Skeletal muscle tissue (tissue), 4 donors: ENCODE results near the gene MYO1E. TPM values are rescaled to one million over a fixed set of nuclear protein-coding genes. Genes with fewer than 3 reads are reported as not detected.

ENCODE experiments used
- H3K27ac ChIP-seq: one replicate; pipeline ENCODE4 v1.7.0; 2013; ENCODE audit warnings: mild to moderate bottlenecking, low read depth, low read length, inconsistent platforms
- H3K27me3 ChIP-seq, 3 donors: one replicate each; pipeline ENCODE4 v1.7.0; 2013; ENCODE audit warnings: low read length in 3 of 3; ENCODE audit not compliant: control insufficient read depth in 3 of 3, insufficient read depth in 3 of 3
- H3K36me3 ChIP-seq, 3 donors: one replicate each; pipeline ENCODE4 v1.7.0; 2013; ENCODE audit warnings: low read length in 3 of 3; ENCODE audit not compliant: control insufficient read depth in 3 of 3, insufficient read depth in 3 of 3
- H3K4me1 ChIP-seq, 3 donors: one replicate each; pipeline ENCODE4 v1.7.0; 2013; ENCODE audit warnings: low read length in 3 of 3, mild to moderate bottlenecking in 3 of 3; ENCODE audit not compliant: control insufficient read depth in 3 of 3, insufficient read depth in 3 of 3
- H3K4me3 ChIP-seq, 3 donors: one replicate each; pipeline ENCODE4 v1.7.0; 2013; ENCODE audit warnings: low read length in 3 of 3
- H3K9ac ChIP-seq, 3 donors: one replicate each; pipeline ENCODE4 v1.7.0; 2013; ENCODE audit warnings: low read length in 3 of 3, mild to moderate bottlenecking in 3 of 3, moderate library complexity in 2 of 3, low read depth in 1 of 3
- H3K9me3 ChIP-seq, 3 donors: one replicate each; pipeline ENCODE4 v1.7.0; 2013; ENCODE audit warnings: low read length in 3 of 3; ENCODE audit not compliant: control insufficient read depth in 3 of 3
- total RNA-seq: library from RNA; depleted of rRNA; stranded (reverse); fragments of >200 nt; gene quantifications from one replicate; pipeline ENCODE4 v1.2.3, GENCODE V29; 2014
- donor health status: Osteomylitis.

The MYO1E gene
- total RNA-seq, result 29.7 TPM

DNA sequence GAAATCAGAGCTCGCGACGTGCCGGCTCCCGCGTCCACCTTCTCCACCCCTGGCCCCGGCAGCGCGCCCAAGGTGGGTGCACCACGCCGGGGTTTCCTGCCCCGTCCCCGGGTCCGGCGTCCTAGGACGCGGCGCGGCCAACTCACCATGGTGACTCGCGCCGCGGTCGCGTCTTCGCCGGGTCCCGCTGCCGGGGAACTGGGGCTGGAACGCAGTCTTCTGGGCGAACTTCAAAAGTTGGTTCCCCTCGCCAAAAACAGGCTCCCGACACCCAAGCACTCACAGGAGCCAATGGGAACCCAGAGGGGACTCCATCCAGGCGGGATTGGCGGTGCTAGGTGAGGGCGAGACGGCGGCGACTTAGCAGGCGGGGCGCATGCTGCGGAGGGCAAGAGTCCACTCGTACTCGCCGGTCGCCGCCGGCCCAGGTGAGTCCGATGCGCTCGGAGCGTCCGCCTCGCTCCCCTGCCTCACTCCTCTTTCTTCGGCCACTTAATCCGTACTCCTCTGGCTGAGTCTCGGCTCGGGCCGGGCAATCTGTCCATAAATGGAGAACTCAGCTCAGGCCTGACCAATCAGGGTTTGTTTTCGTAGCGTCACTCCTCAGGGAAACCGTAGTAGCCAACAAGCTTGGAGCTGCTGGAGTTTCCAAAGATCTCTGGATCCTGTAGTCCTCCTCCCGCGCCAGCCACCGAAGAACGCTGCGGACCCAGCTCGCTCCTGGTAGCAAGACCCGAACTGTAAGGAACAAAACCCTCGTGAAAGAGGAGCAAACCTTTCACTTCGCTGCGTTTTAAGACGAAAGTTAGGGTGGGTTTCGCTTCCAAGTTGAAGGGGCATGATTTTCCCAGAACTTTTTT, at the start of gene MYO1E:
Gene MYO1E, minus strand, starts transcription at position 520 of the 860 bp plus-strand sequence. Its CDS starts 371 bp downstream, at position 149.
- no peaks in the 10 kb centered on the region for H3K9me3 ChIP-seq

DNA sequence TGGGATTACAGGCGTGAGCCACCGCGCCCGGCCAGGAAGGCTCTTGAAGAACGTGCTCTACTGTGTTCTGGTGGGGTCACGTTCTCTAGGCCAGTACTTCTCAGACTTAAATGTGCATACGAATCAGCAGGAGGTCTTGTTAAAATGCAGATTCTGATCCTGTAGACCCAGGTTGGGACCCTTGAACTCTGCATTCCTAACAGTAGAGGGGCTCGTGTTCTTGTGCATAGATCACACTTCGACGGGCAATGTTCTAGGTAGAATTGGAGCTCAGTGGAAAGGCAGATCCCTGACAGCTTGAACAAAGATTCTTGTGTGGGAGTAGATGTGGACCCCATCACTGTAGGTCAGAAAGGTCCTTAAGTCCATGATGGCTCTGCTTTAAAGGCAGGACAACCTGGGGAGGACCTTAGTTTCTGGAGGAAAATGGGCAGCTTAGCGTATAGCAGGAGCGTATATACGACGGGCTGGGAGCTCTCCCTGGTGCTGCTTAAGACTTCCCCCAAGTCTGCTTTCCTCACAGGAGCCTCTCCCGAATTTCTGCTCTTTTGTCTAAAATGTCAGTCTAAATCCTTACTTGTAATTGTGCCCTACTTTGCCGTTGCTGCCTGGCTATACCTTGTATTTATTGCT, 48.4 kb upstream of the MYO1E start:
- no peak overlapping the region for H3K4me3 ChIP-seq
- H3K27me3 ChIP-seq, result peaks cover 0 to 6% (median 5%) of the 10 kb centered on the region in 3 donors
- H3K4me1 ChIP-seq, result no peaks in the 10 kb centered on the region
- no peak overlapping the region for H3K27ac ChIP-seq
- no peaks in the 10 kb centered on the region for H3K9me3 ChIP-seq
- no peak overlapping the region for H3K9ac ChIP-seq
- H3K36me3 ChIP-seq, result no peaks in the 10 kb centered on the region

More for the DNA sequence above, at the start of gene MYO1E:
- Histone ChIP-seq H3K27me3 (no peaks in the 10 kb centered on the region), H3K9ac (peak within 1 kb of the TSS; percentile 95 to 98 (median 95)), H3K27ac (peak within 1 kb of the TSS; percentile 97), H3K4me1 (peaks cover 0 to 3% (median 3%) of the 10 kb centered on the region in 3 donors), H3K36me3 (no peaks in the 10 kb centered on the region), H3K4me3 (peak within 1 kb of the TSS; percentile 86 to 93 (median 86))

DNA sequence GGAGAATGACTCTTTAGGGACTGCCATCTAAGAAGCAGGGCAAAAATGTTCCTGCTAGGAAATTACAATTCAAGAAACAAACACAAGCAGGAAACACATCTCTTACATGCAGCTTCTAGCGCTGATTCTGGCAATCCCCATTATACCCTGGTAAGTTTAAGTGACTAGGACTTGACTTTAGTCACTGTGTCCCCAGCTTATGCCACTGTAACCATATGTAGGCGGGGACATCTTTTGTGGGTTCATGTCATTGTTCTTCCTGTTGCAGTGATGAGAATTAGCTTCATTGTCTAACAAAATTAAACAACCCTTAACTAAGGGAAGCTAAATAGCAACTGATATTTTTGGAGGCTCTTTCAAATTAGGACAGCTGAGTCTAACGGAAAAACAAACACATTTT, 47.4 kb upstream of the MYO1E start:
- Histone ChIP-seq H3K36me3 (no peaks in the 10 kb centered on the region), H3K27me3 (peaks cover 0 to 9% (median 5%) of the 10 kb centered on the region in 3 donors), H3K4me3 (no peak overlapping the region), H3K9me3 (no peaks in the 10 kb centered on the region), H3K4me1 (no peaks in the 10 kb centered on the region), H3K9ac (no peak overlapping the region), H3K27ac (no peak overlapping the region)

- no peak overlapping the region for H3K27ac ChIP-seq
- H3K36me3 ChIP-seq, result no peaks in the 10 kb centered on the region
These were observed 46.5 kb upstream of the MYO1E start for GRCh38 chr15:59419170-59419569.

GRCh38 chr15:59416816-59417215, 44.1 kb upstream of the MYO1E start:
- Histone ChIP-seq H3K27me3 (peaks cover 0 to 8% (median 3%) of the 10 kb centered on the region in 3 donors), H3K9ac (no peak overlapping the region), H3K27ac (no peak overlapping the region), H3K36me3 (no peaks in the 10 kb centered on the region), H3K9me3 (no peaks in the 10 kb centered on the region), H3K4me1 (no peaks in the 10 kb centered on the region), H3K4me3 (no peak overlapping the region)

More at GRCh38 chr15:59419170-59419569, 46.5 kb upstream of the MYO1E start:
- Histone ChIP-seq H3K9ac (no peak overlapping the region), H3K4me1 (no peaks in the 10 kb centered on the region), H3K27me3 (peaks cover 0 to 9% (median 5%) of the 10 kb centered on the region in 3 donors), H3K4me3 (no peak overlapping the region), H3K9me3 (no peaks in the 10 kb centered on the region)

DNA sequence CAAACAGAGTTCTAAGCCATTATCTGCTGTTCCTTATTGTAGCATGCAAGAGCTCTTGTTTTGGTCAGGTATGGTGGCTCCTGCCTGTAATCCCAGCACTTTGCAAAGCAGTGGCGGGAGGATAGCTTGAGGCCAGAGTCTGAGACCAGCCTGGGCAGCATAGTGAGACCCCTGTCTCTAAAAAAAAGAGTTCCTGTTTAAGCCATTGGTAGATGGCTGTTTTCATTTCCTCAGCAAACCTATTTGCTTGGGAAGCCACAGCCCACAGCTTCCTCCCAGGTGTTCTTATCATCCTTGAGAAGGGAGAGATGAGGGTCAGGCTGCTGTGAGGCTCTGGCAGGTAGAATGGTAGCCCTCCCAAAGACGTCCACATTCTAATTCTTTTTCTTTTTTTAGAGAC, 40.9 kb upstream of the MYO1E start:
- H3K27ac ChIP-seq, result no peak overlapping the region
- H3K27me3 ChIP-seq, result peaks cover 0 to 8% (median 0%) of the 10 kb centered on the region in 3 donors
- H3K36me3 ChIP-seq, result no peaks in the 10 kb centered on the region
- H3K4me1 ChIP-seq, result peaks cover 0 to 4% (median 3%) of the 10 kb centered on the region in 3 donors
- no peak overlapping the region for H3K4me3 ChIP-seq
- no peak overlapping the region for H3K9ac ChIP-seq
- no peaks in the 10 kb centered on the region for H3K9me3 ChIP-seq

- Histone ChIP-seq H3K27ac (no peak overlapping the region), H3K4me3 (no peak overlapping the region), H3K9ac (no peak overlapping the region), H3K36me3 (no peaks in the 10 kb centered on the region), H3K27me3 (peaks cover 0 to 5% (median 0%) of the 10 kb centered on the region in 3 donors), H3K4me1 (peaks cover 0 to 4% (median 3%) of the 10 kb centered on the region in 3 donors), H3K9me3 (no peaks in the 10 kb centered on the region)
These were observed 37.8 kb upstream of the MYO1E start for GRCh38 chr15:59410391-59410896.

GRCh38 chr15:59407946-59408345, 35.3 kb upstream of the MYO1E start:
- no peaks in the 10 kb centered on the region for H3K9me3 ChIP-seq
- no peak overlapping the region for H3K27ac ChIP-seq
- no peak overlapping the region for H3K4me3 ChIP-seq
- H3K36me3 ChIP-seq, result no peaks in the 10 kb centered on the region
- H3K4me1 ChIP-seq, result peaks cover 0 to 4% (median 3%) of the 10 kb centered on the region in 3 donors
- H3K27me3 ChIP-seq, result peaks cover 0 to 2% (median 0%) of the 10 kb centered on the region in 3 donors
- H3K9ac ChIP-seq, result no peak overlapping the region

GRCh38 chr15:59406446-59406845, 33.8 kb upstream of the MYO1E start:
- Histone ChIP-seq H3K27me3 (no peaks in the 10 kb centered on the region), H3K27ac (no peak overlapping the region), H3K9me3 (no peaks in the 10 kb centered on the region), H3K9ac (no peak overlapping the region), H3K4me3 (no peak overlapping the region), H3K4me1 (peaks cover 0 to 4% (median 3%) of the 10 kb centered on the region in 3 donors), H3K36me3 (no peaks in the 10 kb centered on the region)

- Histone ChIP-seq H3K27me3 (peaks cover 0 to 3% (median 0%) of the 10 kb centered on the region in 3 donors), H3K9me3 (no peaks in the 10 kb centered on the region), H3K27ac (no peak overlapping the region), H3K4me3 (no peak overlapping the region), H3K4me1 (peaks cover 0 to 3% (median 0%) of the 10 kb centered on the region in 3 donors), H3K36me3 (no peaks in the 10 kb centered on the region), H3K9ac (no peak overlapping the region)
These were observed 32.4 kb upstream of the MYO1E start for GRCh38 chr15:59405079-59405478.
